GM21723 (cell line): ENCODE measurements around the gene DDX39B.
"Not testable (repeated sequence)": the region's sequence is repeated elsewhere in the genome, so short reads cannot be mapped to it uniquely, and the experiment has no call there.

Experiments used
- ATAC-seq: cut with Tn5 transposase; IDR thresholded peaks from one replicate; pipeline ENCODE4 v1.9.1; 2021; ENCODE audit warnings: mild to moderate bottlenecking, moderate library complexity; ENCODE audit not compliant: unreplicated experiment

The DDX39B gene

DNA sequence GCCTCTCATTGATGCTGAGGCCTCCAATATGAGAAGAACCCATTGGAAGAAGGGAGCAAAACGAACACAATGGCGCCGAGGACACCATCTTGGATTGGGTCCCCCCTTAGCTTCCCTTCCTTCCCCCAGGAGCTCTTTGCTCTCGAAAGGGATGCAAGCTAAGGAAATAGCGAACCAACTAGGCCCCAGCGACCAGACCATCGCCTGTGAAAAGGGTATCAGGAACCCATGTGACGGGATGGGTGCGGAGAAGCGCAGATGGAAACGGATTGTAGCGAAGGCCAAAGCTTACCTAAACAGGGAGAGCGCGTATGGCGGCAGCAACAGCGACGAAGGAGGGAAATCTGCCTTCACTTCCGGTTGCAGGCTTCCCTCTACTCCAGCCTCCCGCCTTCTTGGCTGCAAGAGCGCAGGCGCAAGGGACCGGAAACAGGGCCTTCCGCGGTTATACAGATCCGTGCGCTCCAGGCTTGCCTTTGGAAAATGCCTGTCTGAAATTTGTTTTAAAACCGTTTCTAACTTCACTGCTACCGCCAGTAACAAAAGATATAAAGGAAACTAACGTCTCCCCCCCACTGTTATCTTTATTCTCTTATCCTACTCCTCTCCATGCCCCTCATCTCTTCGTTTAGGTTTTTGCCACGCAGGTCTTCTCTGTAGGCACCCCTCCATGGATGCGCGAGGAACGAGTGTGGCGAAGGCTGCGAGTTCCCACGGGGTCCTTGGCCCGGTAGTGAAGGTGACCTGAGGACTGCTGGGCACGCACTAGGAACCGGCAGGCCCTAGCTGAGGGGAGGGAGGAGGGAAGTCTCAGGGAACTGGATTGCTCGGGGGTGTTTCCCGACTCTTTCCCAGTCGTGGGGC lies at the start of gene DDX39B:
DDX39B (minus strand) TSS at position 346 of the 864 bp plus-strand sequence. CDS start 1,471 bp downstream, outside the sequence.
- peak; percentile 73 for ATAC-seq

DNA sequence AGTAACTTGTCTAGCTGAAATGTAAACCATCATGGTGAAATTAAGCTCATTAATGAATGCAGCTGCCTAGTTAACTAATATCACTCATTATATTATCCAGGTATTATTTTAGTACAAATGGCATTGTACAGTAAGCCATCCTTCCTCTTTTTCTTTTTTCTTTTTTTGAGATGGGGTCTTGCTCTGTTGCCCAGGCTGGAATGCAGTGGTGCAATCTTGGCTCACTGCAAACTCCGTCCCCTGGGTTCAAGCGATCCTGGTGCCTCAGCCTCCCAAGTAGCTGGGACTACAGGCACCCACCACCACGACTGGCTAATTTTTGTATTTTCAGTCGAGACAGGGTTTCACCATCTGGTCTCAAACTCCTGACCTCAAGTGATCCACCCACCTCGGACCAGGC lies 48.9 kb upstream of the DDX39B start:
- ATAC-seq, result not testable (repeated sequence)

DNA sequence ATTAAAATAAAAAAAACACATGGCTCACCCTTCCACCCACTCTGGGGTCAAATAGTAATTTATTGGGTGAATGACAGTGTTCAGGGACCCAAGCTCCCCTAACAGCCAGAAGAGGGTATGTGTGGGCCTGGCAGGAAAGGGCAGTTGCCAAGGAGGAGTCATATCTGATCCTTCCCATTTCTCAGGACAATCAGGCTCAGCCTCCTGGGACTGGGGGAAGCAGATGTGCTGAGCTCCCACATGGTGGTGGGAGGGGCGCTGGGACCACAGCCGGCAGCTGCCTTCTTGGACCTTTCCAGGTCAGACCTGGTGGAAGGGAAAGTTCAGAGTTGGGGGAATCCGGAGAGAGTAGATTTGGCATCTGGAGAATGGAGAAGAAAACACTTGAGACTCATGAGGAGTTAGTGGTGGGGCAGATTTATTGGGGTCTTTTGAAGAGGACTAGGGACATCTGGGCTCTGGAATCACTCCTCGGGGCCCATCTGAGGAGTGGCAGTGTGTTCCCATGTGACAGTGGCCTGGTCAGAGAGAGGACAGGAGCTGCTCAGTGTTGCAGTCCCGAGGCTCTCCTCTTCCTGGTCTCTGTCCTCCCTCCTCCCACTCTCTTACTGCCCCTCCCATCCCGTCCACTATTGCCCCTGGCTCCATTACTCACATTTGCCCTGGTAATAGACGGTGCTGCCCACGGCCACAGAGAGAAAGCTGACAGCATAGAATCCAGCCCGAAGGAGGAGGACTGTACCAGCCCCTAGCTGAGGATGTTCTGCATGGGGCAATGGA lies 47.3 kb upstream of the DDX39B start:
- no peak for ATAC-seq

DNA sequence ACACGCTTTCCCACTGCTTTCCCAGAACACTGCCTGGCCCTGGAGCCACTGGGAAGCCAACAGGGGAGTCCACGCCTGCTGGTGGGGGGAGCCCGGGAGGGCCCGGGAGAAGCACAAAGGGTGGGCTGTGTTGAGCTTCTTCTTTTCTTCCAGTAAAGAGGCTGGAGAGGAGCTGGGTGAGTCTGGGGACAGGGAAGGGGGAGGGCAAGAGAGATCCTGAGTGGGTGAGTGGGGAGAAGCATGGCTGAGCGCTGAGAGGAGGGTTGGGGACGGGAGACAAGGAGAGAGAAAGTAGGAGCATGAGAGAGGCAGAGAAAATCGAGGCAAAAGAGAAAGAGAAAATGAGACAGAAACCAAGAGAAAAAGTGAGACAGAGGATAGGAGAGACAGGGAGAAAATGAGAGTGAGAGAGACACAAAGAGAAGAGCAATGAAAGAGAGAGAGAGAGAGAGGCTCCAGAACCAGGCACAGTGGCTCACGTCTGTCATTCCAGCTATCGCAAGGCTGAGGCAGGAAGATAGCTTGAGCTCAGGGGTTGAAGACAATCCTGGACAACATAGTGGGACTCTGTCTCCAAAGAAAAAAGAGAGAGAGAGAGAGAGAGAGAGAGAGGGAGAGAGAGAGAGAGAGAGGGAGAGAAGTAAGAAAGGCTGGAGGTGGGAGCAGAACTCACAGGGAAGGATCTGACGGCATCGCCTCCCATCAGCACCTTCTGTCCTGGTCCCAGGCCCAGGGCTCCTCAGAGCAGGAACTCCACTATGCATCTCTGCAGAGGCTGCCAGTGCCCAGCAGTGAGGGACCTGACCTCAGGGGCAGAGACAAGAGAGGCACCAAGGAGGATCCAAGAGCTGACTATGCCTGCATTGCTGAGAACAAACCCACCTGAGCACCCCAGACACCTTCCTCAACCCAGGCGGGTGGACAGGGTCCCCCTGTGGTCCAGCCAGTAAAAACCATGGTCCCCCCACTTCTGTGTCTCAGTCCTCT lies 46.3 kb upstream of the DDX39B start:
- no peak for ATAC-seq

DNA sequence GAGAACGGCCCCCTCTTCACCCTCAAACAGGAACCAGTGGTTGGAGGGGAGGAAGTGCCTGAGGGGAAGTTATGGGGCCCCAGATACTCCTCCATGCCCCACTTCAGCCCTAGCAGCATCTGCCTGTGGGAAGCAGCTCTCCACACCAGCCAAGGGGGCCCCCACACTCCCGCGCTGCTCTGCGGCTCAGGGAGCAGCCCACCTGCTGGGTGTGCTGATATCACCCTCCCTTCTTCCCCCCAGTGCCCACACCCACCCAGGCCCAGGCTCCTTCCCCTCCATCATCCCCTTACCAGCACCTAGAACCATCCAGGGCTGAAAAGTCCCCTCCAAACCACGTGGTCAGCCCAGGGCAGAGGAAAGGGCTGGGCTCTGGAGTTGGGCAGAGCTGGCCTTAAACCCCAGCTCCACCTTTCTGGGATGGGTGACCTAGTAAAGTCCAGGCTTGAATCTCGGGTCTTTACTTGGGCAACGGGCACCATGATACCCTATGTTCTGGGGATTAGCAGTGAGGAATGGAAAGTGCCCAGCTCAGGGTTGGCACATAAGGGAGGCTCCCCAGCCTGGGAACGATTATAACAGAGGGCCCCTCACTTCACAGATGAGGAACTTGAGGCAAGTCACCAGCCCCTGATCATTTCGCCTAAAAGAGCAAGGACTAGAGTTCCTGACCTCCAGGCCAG lies 44.9 kb upstream of the DDX39B start:
- no peak for ATAC-seq

DNA sequence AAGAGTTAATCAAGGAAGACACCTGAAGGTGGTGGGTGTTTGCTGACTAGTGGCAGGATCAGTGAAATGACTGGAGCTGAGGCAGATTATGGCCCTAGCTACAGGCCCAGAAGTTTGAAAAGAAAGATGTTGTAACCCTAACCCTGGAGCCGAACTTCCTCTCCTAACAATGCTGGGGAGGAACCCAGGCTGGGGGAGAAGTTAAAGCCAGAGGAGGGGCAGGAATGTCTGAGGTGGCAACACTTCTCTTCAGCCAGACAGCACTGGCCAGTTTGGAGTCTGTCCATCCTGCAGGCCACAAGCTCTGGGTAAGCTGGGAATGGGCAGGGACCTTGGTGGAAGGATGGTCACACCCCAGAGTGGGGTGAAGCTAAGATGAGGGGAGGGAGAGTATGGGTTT lies 44.2 kb upstream of the DDX39B start, which contains the start of gene LST1:
LST1 (plus strand) TSS at position 270 of the 400 bp plus-strand sequence. CDS start 1,023 bp downstream, outside the sequence.
- no peak for ATAC-seq

DNA sequence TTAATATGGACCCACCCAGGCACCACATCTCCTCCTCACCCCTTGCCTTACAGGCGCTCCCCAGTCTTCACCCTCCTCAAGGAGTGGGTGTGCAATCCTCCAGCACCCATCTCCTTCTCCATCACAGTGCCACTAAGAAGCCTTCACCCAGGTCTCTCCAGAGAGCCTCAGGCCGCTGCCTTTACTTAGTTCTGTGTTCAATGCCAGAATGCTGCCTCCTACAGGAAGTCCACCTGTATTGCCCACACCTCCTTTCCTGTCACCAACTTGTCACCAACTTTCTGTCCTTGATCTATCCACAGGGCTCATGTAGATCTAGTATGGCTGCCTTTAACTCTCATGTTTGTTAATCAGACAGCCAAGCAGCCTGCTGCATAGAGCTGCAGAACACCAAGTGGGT lies 43.7 kb upstream of the DDX39B start:
- no peak for ATAC-seq

DNA sequence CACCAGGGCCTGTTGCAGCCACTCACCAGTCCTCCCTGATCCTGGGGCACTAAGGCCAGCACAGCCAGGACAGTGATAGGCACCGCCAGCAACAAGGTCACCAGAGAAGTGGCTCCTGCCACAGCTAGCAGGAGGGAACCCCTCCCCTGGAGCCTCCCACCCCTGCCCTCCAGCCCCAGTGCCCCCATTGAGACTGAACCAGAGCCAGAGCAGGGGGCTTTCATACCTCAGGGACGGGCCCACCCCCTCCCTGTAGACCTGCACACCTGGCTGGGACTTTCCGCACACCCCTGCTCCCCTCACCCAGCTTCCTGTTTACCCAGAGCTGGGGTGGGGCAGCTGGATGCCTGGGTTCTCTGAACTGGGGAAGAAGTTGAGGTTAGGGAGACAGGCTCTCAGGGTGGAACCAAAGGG lies 40.4 kb upstream of the DDX39B start, which contains the start of gene LTB:
LTB (minus strand) TSS at position 195 of the 414 bp plus-strand sequence; CDS start at position 188, 7 bp downstream.
- ATAC-seq, result no peak

DNA sequence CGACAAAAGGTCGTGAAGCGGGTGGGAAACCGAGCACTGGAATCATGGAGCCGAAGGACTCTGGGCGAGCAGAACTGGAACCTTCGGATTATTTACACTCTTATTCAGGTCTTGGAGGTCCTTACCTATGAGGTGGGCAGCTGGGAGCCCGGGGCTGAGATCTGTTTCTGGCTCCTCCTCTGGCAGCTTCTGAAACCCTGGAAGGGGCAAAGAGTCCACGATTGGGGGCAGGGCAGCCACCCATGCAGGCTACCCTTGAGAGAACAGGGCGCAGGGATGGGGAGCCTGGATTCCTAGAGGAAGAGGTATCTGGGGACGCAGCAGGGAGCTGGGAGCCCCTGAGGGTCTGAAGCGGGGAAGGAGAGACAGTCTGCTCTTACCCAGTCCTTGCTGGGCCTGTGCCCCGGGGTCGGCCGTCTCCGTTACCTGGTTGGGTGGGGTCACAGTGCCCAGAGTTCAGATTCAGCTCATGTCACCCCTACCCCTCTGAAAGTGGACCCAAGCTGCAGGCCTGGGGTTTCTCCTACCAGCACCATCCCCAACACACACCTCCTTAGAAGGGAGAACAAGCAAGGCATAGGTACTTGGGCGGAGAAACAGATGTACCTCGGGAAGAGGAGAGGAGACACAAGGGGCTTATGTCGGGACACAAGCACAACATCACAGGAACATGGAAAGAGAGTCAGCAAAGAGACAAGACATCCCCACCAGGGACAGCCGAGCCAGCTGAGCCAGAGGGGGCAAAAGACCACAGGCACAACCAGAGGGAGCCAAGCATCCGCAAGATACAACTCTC lies 39.8 kb upstream of the DDX39B start:
- ATAC-seq, result no peak

DNA sequence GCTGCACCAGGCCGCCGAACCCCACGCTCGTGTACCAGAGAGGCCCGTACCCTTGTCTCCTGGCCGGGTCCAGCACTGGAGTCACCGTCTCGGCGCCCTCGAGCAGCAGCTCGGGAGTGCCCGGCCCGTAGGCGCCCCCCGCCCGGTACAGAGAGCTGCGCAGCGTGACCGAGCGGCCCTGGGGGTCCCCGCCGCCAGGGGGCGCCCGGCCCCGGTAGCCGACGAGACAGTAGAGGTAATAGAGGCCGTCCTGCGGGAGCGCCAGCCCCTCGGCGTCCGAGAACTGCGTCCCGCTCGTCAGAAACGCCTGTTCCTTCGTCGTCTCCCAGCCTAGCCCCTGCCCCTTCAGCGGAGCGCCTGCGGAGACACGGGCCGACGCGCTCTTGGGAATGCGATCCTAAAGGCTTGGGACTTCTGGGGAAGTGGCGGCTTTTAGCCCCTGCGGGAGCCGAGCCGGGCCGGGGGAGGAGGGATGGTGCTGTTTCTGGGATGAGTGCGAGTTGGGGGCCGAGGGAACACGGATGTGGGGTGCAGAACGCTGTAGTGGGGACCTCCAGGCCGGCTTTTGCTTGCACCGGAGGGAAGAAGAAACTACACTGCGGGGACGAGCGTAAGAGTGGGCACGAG lies 39.1 kb upstream of the DDX39B start:
- peak; percentile 54 for ATAC-seq

DNA sequence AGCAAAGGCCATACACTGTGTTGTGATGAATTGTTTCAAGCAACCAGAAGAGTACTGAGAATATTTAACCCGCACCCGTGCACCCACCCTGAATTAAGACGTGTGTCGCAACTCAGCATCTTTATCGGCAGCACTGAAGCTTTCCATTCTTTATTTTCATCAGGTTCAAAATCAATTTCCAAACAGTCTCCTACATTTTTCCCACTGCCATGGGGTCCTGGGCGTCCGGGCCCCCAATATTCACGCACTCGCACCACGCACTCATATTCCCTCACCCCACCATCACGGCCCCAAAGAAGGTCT lies 38.6 kb upstream of the DDX39B start:
- ATAC-seq, result no peak

DNA sequence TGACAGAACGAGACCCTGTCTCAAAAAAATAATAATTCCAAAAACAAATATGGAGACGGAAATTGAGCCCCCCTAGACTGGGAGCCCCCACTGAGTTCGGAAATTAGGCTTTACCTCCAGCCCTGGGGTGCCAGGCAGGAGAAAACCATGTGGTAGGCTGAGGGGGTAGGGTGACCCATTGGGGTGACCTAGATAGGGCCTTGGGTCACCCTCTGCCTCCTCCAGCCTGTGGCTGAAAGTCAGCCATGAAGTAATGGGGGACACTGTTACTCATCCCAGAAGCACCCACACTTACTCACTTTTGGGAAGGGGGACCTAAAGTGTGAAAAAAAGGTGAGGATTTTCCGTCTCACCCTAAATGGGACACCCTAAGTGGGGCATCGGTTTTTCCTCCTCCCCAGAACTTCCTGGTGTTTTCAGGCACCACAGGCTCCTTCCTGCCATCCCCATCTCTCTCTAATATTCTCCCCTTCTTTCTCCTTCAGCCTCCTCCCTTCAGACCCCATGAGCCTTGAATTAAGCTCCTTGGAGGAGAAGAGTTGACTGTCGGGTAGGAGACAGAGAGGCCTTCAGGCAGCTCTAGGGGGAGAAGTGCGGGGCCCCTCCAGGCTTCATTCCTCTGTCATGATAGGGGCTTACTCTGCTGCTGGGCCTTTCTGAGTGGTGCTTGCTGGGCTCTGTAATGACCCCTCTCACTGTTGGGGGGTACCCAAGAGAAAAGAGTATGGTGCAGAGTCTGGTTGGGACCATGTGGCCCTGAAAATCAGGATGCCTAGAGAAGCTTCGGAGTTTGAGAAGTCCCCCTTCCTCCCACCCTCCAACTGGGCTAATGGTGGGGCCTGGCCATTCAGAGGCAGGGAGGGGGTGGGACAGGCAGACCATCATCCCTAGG lies 38.0 kb upstream of the DDX39B start:
- no peak for ATAC-seq

DNA sequence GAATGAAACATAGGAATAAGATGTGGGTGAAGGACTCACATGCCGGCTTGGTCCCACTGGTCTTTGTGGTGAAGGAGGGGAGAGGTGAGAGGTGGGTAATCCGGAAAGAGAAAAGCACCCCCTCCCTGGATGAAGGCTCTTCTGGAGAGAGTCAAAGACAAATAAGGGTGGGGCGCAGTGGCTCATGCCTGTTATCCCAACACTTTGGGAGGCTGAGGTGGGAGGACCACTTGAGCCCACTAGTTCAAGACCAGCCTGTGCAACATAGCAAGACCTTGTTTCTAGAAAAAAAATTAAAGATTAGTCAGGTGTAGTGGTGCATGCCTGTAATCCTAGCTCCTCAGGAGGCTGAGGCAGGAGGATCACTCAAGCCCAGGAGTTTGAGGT lies 37.3 kb upstream of the DDX39B start:
- ATAC-seq, result no peak

DNA sequence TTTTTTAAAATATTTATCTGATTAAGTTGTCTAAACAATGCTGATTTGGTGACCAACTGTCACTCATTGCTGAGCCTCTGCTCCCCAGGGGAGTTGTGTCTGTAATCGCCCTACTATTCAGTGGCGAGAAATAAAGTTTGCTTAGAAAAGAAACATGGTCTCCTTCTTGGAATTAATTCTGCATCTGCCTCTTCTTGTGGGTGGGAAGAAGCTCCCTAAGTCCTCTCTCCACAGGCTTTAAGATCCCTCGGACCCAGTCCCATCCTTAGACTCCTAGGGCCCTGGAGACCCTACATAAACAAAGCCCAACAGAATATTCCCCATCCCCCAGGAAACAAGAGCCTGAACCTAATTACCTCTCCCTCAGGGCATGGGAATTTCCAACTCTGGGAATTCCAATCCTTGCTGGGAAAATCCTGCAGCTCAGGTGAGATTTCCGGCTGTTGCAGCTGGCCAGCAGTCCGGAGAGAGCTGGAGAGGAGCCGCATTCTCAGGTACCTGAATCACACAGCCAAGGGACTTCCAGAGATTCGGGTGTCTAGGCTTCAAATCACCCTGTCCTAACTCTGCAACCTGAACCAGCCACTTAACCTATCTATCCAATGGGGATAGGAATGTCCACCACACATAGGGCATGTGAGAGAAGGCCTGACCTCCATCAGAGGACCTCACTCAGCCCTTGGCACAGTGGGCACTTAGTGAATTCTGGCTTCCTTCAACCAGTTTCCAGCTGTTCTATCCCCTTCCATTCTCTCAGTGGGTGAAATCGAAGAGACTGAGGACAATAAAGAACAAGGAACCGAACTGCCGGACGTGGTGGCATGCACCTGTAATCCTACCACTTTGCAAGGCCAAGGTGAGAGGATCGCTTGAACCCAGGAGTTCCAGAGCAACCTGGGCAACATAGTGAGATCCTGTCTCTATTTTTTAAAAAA lies 36.6 kb upstream of the DDX39B start:
- no peak for ATAC-seq

DNA sequence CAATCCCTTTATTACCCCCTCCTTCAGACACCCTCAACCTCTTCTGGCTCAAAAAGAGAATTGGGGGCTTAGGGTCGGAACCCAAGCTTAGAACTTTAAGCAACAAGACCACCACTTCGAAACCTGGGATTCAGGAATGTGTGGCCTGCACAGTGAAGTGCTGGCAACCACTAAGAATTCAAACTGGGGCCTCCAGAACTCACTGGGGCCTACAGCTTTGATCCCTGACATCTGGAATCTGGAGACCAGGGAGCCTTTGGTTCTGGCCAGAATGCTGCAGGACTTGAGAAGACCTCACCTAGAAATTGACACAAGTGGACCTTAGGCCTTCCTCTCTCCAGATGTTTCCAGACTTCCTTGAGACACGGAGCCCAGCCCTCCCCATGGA lies 35.8 kb upstream of the DDX39B start:
- ATAC-seq, result no peak

DNA sequence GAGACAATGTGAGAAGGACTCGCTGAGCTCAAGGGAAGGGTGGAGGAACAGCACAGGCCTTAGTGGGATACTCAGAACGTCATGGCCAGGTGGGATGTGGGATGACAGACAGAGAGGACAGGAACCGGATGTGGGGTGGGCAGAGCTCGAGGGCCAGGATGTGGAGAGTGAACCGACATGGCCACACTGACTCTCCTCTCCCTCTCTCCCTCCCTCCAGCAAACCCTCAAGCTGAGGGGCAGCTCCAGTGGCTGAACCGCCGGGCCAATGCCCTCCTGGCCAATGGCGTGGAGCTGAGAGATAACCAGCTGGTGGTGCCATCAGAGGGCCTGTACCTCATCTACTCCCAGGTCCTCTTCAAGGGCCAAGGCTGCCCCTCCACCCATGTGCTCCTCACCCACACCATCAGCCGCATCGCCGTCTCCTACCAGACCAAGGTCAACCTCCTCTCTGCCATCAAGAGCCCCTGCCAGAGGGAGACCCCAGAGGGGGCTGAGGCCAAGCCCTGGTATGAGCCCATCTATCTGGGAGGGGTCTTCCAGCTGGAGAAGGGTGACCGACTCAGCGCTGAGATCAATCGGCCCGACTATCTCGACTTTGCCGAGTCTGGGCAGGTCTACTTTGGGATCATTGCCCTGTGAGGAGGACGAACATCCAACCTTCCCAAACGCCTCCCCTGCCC lies 35.2 kb upstream of the DDX39B start:
- ATAC-seq, result no peak
